PC-3 (cell line): ENCODE results near the gene BASP1. TPM values are rescaled to one million over a fixed set of nuclear protein-coding genes. Genes with fewer than 3 reads are reported as not detected.
A peak's percentile ranks its signal among the peaks of the same experiment; 100 is the strongest.
"Not testable (repeated sequence)": the region's sequence is repeated elsewhere in the genome, so short reads cannot be mapped to it uniquely, and the experiment has no call there.

ENCODE experiments used
- ATAC-seq: fragments of 200-7000 bp; cut with Tn5 transposase; 2 replicates; pipeline ENCODE4 v1.9.1; 2020; ENCODE audit warnings: mild to moderate bottlenecking, moderate library complexity
- BruUV-seq: library from RNA; stranded (reverse); fragments of 400-500 nt; replicated peaks from 2 replicates; lab custom pipeline; 2021; lab: Mats Ljungman, UMichigan
- CTCF ChIA-PET: fragments of 300-600 bp; sonication (Branson Sonifier 250); formaldehyde crosslinking; loops from one replicate; lab custom pipeline; 2022; ENCODE audit warnings: antibody characterized with exemption; lab: Charles Lee
- POLR2A ChIA-PET: fragments of 300-600 bp; sonication (Branson Sonifier 250); formaldehyde crosslinking; loops from one replicate; lab custom pipeline; 2022; ENCODE audit warnings: antibody characterized with exemption; ENCODE audit not compliant: unreplicated experiment; lab: Charles Lee
- DNase-seq: peaks from one replicate; pipeline ENCODE4 v3.0.0-alpha.2; 2015
- H2AFZ ChIP-seq: fragments of 300-600 bp; sonication (generic); 2 replicates; pipeline ENCODE4 v1.6.0; 2016; ENCODE audit warnings: antibody characterized with exemption, low read length
- H3F3A ChIP-seq: fragments of 300-600 bp; sonication (generic); one replicate; pipeline ENCODE4 v1.6.0; 2017; ENCODE audit warnings: antibody characterized with exemption, low read length, control low read depth, mild to moderate bottlenecking; ENCODE audit not compliant: unreplicated experiment
- H3K27ac ChIP-seq: fragments of 300-600 bp; sonication (generic); 2 replicates; pipeline ENCODE4 v1.5.1; 2016; ENCODE audit warnings: mild to moderate bottlenecking, low read length
- H3K27me3 ChIP-seq: fragments of 300-600 bp; sonication (generic); 2 replicates; pipeline ENCODE4 v1.6.1; 2016; ENCODE audit warnings: low read length, mixed read lengths
- H3K36me3 ChIP-seq: fragments of 300-600 bp; sonication (generic); 2 replicates; pipeline ENCODE4 v1.6.1; 2016; ENCODE audit warnings: low read depth, mixed run types, low read length, mixed read lengths
- H3K4me1 ChIP-seq: fragments of 300-600 bp; sonication (generic); 2 replicates; pipeline ENCODE4 v1.5.1; 2016; ENCODE audit warnings: low read length; ENCODE audit not compliant: insufficient read depth
- H3K4me2 ChIP-seq: fragments of 300-600 bp; sonication (generic); 2 replicates; pipeline ENCODE4 v1.6.0; 2016; ENCODE audit warnings: low read length
- H3K4me3 ChIP-seq: fragments of 300-600 bp; sonication (generic); 2 replicates; pipeline ENCODE4 v1.5.1; 2016; ENCODE audit warnings: mild to moderate bottlenecking, low read length, mixed read lengths
- H3K79me2 ChIP-seq: fragments of 300-600 bp; sonication (generic); 2 replicates; pipeline ENCODE4 v1.6.1; 2017; ENCODE audit warnings: low read length, mixed read lengths
- H3K9ac ChIP-seq: fragments of 300-600 bp; sonication (generic); 2 replicates; pipeline ENCODE4 v1.6.0; 2016; ENCODE audit warnings: mild to moderate bottlenecking, low read length
- H3K9me2 ChIP-seq: fragments of 300-600 bp; sonication (generic); replicated peaks from 2 replicates; pipeline ENCODE4 v1.6.1; 2016; ENCODE audit warnings: mixed run types, low read length, mixed read lengths
- H3K9me3 ChIP-seq: fragments of 300-600 bp; sonication (generic); 2 replicates; pipeline ENCODE4 v1.6.1; 2016; ENCODE audit warnings: low read length, mixed read lengths
- H4K20me1 ChIP-seq: fragments of 300-600 bp; sonication (generic); 2 replicates; pipeline ENCODE4 v1.6.1; 2016; ENCODE audit warnings: low read length, mixed read lengths
- CTCF ChIP-seq: fragments of 300-600 bp; sonication (generic); conservative IDR thresholded peaks from 2 replicates; pipeline ENCODE4 v1.5.1; 2017; ENCODE audit warnings: antibody characterized with exemption, low read depth, mild to moderate bottlenecking, low read length
- EZH2 ChIP-seq: fragments of 300-600 bp; sonication (generic); IDR thresholded peaks from one replicate; pipeline ENCODE4 v1.6.1; 2017; ENCODE audit warnings: antibody characterized with exemption, mild to moderate bottlenecking, low read length; ENCODE audit not compliant: unreplicated experiment
- EZH2phosphoT487 ChIP-seq: fragments of 300-600 bp; sonication (generic); IDR thresholded peaks from 2 replicates; pipeline ENCODE4 v1.6.1; 2018; ENCODE audit warnings: mild to moderate bottlenecking, antibody characterized with exemption, low read length, borderline replicate concordance
- intact Hi-C: fragments of 100-400 bp; cut with micrococcal nuclease; formaldehyde crosslinking; loops from 2 replicates; pipeline ENCODE4 v1.9.0; 2023
- total RNA-seq: library from RNA; depleted of rRNA; stranded (reverse); fragments of >200 nt; gene quantifications from 2 replicates; pipeline ENCODE4 v1.2.3, GENCODE V29; 2014

BASP1 gene
- total RNA-seq, 1 experiment from 2014 or later, result 169 TPM

GRCh38 chr5:17306726-17307091 is 89.3 kb downstream of the BASP1 start:
- H2AFZ ChIP-seq, result peak overlapping the region; percentile 72

GRCh38 chr5:17307440-17307839 is 90.0 kb downstream of the BASP1 start:
- CTCF ChIA-PET, H3K36me3 ChIP-seq, BruUV-seq, H3K79me2 ChIP-seq, ATAC-seq, POLR2A ChIA-PET, H3K27ac ChIP-seq, H3K4me3 ChIP-seq, H3K9ac ChIP-seq, H3K9me3 ChIP-seq, H3K9me2 ChIP-seq, H4K20me1 ChIP-seq, DNase-seq, H2AFZ ChIP-seq, H3K27me3 ChIP-seq, H3K4me2 ChIP-seq, H3F3A ChIP-seq: not testable (repeated sequence)
- peaks cover 26% of the 10 kb centered on the region for H3K4me1 ChIP-seq
- intact Hi-C loops, result loop anchor here (2.0 to 5.0 kb wide), 2 partner anchors 50 to 89 kb away; no protein-coding TSS in a partner anchor

More at GRCh38 chr5:17306726-17307091, 89.3 kb downstream of the BASP1 start:
- no peaks in the 10 kb centered on the region for H4K20me1 ChIP-seq
- ATAC-seq, result no peak
- intact Hi-C loops, result loop anchor here (2.0 to 5.0 kb wide), 2 partner anchors 49 to 88 kb away; no protein-coding TSS in a partner anchor
- H3K27me3 ChIP-seq, result no peaks in the 10 kb centered on the region
- H3K79me2 ChIP-seq, result no peaks in the 10 kb centered on the region
- no peaks in the 10 kb centered on the region for H3K36me3 ChIP-seq
- ChIA-PET POLR2A (no interaction called here), CTCF (no interaction called here)
- peak overlapping the region; percentile 74 for H3K4me2 ChIP-seq
- no peak for TF ChIP-seq CTCF
- TF ChIP-seq EZH2phosphoT487, result no peak
- no peak for TF ChIP-seq EZH2
- no TSS peak for BruUV-seq
- no peaks in the 10 kb centered on the region for H3K9me3 ChIP-seq
- no peaks in the 10 kb centered on the region for H3F3A ChIP-seq
- H3K27ac ChIP-seq, result peak overlapping the region; percentile 89
- H3K4me1 ChIP-seq, result peaks cover 33% of the 10 kb centered on the region
- no peaks in the 10 kb centered on the region for H3K9me2 ChIP-seq
- no peak for DNase-seq
- H3K9ac ChIP-seq, result peak overlapping the region; percentile 65
- H3K4me3 ChIP-seq, result peak overlapping the region; percentile 43; the same call in 1 of the 2 replicates

DNA sequence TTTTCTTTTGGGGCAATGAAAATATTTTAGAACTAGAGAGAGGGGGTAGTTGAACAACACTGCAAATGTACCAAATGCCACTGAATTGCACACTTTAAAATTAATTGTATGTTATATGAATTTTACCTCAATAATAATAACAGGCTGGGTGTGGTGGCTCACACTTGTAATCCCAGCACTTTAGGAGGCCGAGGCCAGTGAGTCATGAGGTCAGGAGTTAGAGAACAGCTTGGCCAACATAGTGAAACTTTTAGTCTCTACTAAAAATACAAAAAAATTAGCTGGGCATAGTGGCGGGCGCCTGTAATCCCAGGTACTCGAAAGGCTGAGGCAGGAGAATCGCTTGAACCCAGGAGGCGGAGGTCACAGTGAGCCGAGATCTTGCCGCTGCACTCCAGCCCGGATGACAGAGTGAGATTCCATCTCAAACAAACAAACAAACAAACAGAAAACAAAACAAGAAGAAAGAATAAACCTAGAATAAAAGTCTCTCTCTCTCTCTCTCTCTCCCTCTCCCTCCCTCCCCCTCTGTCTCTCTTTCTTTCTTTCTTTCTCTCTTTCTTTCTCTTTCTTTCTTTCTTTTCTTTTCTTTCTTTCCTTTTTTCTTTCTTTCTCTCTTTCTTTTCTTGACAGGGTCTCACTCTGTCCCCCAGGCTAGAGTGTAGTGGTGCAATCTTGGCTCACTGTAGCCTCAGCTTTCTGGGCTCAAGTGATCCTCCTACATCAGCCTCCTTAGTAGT is 91.1 kb downstream of the BASP1 start:
- peaks cover 23% of the 10 kb centered on the region for H3K4me1 ChIP-seq
- no peaks in the 10 kb centered on the region for H3K9me2 ChIP-seq
- H3K4me3 ChIP-seq, result no peak overlapping the region
- ChIA-PET CTCF (no interaction called here), POLR2A (no interaction called here)
- DNase-seq, result no peak
- no peaks in the 10 kb centered on the region for H3K79me2 ChIP-seq
- H3F3A ChIP-seq, result no peaks in the 10 kb centered on the region
- no peaks in the 10 kb centered on the region for H4K20me1 ChIP-seq
- intact Hi-C loops, result loop anchor here (5.0 kb wide), 1 partner anchor 51 kb away; no protein-coding TSS in a partner anchor
- no peak overlapping the region for H3K4me2 ChIP-seq
- no peak overlapping the region for H2AFZ ChIP-seq
- no peak overlapping the region for H3K27ac ChIP-seq
- no peak for ATAC-seq
- no peaks in the 10 kb centered on the region for H3K27me3 ChIP-seq
- BruUV-seq, result no TSS peak
- H3K9ac ChIP-seq, result no peak overlapping the region
- no peaks in the 10 kb centered on the region for H3K9me3 ChIP-seq
- no peaks in the 10 kb centered on the region for H3K36me3 ChIP-seq
- TF ChIP-seq CTCF (no peak), EZH2 (no peak), EZH2phosphoT487 (no peak)
